GM18868 (cell line): ENCODE results near the gene IQCF5.
"Not testable (repeated sequence)": the region's sequence is repeated elsewhere in the genome, so short reads cannot be mapped to it uniquely, and the experiment has no call there.

Experiments
- ATAC-seq: cut with Tn5 transposase; IDR thresholded peaks from one replicate; pipeline ENCODE4 v1.9.1; 2021; ENCODE audit warnings: mild to moderate bottlenecking, moderate library complexity; ENCODE audit not compliant: unreplicated experiment

IQCF5 gene

GRCh38 chr3:51875501-51875900 lies at the start of gene IQCF5:
TSS of gene IQCF5 (minus strand) at chr3:51875601. CDS start at chr3:51875531, 70 bp downstream.
- no peak for ATAC-seq

GRCh38 chr3:51921081-51921578 lies 45.7 kb upstream of the IQCF5 start:
- ATAC-seq: no peak

GRCh38 chr3:51916418-51916817 lies 41.0 kb upstream of the IQCF5 start:
- no peak for ATAC-seq

GRCh38 chr3:51908026-51908425 lies 32.6 kb upstream of the IQCF5 start:
- no peak for ATAC-seq

GRCh38 chr3:51904034-51904823 lies 28.8 kb upstream of the IQCF5 start:
- no peak for ATAC-seq

GRCh38 chr3:51902361-51902760 lies 27.0 kb upstream of the IQCF5 start:
- ATAC-seq: not testable (repeated sequence)

- not testable (repeated sequence) for ATAC-seq
These were observed 24.6 kb upstream of the IQCF5 start for GRCh38 chr3:51900043-51900442.

- no peak for ATAC-seq
These were observed 22.0 kb upstream of the IQCF5 start for GRCh38 chr3:51897391-51897790.

- ATAC-seq: no peak
These were observed 21.4 kb upstream of the IQCF5 start for GRCh38 chr3:51896607-51897305.

GRCh38 chr3:51894939-51895338 lies 19.5 kb upstream of the IQCF5 start:
- no peak for ATAC-seq

- ATAC-seq: no peak
These were observed 19.0 kb upstream of the IQCF5 start for GRCh38 chr3:51894391-51894790.

- no peak for ATAC-seq
These were observed 16.0 kb upstream of the IQCF5 start for GRCh38 chr3:51891242-51892039.

GRCh38 chr3:51888463-51889105 lies 13.2 kb upstream of the IQCF5 start:
- ATAC-seq: no peak

- ATAC-seq: no peak
These were observed 12.2 kb upstream of the IQCF5 start for GRCh38 chr3:51887620-51888019.

- ATAC-seq: no peak
These were observed 11.0 kb upstream of the IQCF5 start for GRCh38 chr3:51886447-51886846.

GRCh38 chr3:51879937-51880336 lies 4.5 kb upstream of the IQCF5 start:
- ATAC-seq: no peak

- ATAC-seq: no peak
These were observed 785 bp upstream of the IQCF5 start for GRCh38 chr3:51876186-51876585.

GRCh38 chr3:51874889-51875288 lies 512 bp downstream of the IQCF5 start:
- ATAC-seq: no peak

- no peak for ATAC-seq
These were observed 990 bp downstream of the IQCF5 start for GRCh38 chr3:51874411-51874810.

GRCh38 chr3:51873876-51874275 lies 1.5 kb downstream of the IQCF5 start:
- no peak for ATAC-seq

GRCh38 chr3:51873253-51873766 lies 2.1 kb downstream of the IQCF5 start:
- no peak for ATAC-seq
